Bronchial epithelial cell (primary cell): Measurements from ENCODE around the gene SPTBN4. TPM values are rescaled to one million over a fixed set of nuclear protein-coding genes. Genes with fewer than 3 reads are reported as not detected.

Experiments used
- DNase-seq: peaks from one replicate; pipeline ENCODE4 v3.0.0-alpha.2; 2010; ENCODE audit warnings: low read depth
- FAIRE-seq: peaks from 2 replicates; lab custom pipeline; 2011; peaks lifted over from hg19 to GRCh38; lab: Jason Lieb, UNC
- H3K27me3 ChIP-seq: 2 replicates; pipeline ENCODE4 v1.5.1; 2011; ENCODE audit warnings: low read length; ENCODE audit not compliant: control insufficient read depth, insufficient read depth
- H3K36me3 ChIP-seq: 2 replicates; pipeline ENCODE4 v1.5.1; 2011; ENCODE audit warnings: low read length; ENCODE audit not compliant: control insufficient read depth, insufficient read depth
- H3K4me3 ChIP-seq: 2 replicates; pipeline ENCODE4 v1.5.1; 2011; ENCODE audit warnings: mild to moderate bottlenecking, low read depth, low read length, control low read depth
- total RNA-seq: library from RNA; depleted of rRNA; stranded (reverse); fragments of >200 nt; gene quantifications from 2 replicates; pipeline ENCODE4 v1.2.1, GENCODE V29; 2014
- TF ChIP-seq, protein P1 (sequence below): IDR thresholded peaks from 2 replicates; pipeline ENCODE4 v1.5.1; 2011; ENCODE audit warnings: mild to moderate bottlenecking, moderate library complexity, low read length, control low read depth, inconsistent platforms; ENCODE audit not compliant: insufficient read depth, severe bottlenecking

SPTBN4 gene
- total RNA-seq, 1 donor from 2014 or later: 0.53 TPM

DNA sequence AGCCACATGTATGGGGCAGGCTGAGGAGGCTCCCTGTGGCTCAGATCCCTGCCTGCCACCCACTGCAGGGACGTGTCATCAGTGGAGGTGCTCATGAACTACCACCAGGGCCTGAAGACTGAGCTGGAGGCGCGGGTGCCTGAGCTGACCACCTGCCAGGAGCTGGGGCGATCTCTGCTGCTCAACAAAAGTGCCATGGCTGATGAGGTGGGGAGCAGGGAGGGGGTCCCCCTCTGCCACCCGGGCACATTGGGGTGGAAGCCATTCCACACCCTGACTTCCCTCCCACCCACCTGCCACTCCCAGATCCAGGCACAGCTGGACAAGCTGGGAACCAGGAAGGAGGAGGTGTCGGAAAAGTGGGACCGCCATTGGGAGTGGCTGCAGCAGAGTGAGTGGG, 98.6 kb downstream of the SPTBN4 start:
- peaks cover 7% of the 10 kb centered on the region for H3K27me3 ChIP-seq

DNA sequence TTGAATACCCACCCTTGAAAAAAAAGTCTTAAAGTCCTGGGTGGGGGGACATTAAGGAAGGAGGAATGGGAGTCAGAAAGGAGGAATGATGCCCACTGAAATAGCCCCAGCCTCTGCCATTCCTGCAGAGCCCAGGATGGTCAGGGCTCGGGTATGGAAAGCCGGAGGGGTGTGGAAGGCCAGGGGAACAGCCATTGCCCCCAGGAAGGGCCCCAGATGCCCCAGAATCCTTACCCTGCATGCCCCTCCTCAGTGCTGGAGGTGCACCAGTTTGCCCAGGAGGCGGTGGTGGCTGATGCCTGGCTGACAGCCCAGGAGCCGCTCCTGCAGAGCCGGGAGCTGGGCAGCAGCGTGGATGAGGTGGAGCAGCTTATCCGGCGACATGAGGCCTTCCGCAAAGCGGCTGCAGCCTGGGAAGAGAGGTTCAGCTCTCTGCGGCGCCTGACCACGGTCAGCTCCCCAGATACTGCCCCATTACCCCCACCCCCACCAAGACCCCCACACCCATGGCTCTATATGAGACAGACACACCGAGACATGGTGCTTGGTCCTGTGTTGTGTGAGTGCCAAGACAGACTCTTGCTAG, 99.2 kb downstream of the SPTBN4 start:
- no peak for FAIRE-seq

More for the DNA sequence above, 98.6 kb downstream of the SPTBN4 start:
- TF ChIP-seq, protein P1, sequence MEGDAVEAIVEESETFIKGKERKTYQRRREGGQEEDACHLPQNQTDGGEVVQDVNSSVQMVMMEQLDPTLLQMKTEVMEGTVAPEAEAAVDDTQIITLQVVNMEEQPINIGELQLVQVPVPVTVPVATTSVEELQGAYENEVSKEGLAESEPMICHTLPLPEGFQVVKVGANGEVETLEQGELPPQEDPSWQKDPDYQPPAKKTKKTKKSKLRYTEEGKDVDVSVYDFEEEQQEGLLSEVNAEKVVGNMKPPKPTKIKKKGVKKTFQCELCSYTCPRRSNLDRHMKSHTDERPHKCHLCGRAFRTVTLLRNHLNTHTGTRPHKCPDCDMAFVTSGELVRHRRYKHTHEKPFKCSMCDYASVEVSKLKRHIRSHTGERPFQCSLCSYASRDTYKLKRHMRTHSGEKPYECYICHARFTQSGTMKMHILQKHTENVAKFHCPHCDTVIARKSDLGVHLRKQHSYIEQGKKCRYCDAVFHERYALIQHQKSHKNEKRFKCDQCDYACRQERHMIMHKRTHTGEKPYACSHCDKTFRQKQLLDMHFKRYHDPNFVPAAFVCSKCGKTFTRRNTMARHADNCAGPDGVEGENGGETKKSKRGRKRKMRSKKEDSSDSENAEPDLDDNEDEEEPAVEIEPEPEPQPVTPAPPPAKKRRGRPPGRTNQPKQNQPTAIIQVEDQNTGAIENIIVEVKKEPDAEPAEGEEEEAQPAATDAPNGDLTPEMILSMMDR: no peak
- Histone ChIP-seq H3K36me3 (no peaks in the 10 kb centered on the region), H3K4me3 (no peak overlapping the region)
- no peak for FAIRE-seq
- DNase-seq: no peak

DNA sequence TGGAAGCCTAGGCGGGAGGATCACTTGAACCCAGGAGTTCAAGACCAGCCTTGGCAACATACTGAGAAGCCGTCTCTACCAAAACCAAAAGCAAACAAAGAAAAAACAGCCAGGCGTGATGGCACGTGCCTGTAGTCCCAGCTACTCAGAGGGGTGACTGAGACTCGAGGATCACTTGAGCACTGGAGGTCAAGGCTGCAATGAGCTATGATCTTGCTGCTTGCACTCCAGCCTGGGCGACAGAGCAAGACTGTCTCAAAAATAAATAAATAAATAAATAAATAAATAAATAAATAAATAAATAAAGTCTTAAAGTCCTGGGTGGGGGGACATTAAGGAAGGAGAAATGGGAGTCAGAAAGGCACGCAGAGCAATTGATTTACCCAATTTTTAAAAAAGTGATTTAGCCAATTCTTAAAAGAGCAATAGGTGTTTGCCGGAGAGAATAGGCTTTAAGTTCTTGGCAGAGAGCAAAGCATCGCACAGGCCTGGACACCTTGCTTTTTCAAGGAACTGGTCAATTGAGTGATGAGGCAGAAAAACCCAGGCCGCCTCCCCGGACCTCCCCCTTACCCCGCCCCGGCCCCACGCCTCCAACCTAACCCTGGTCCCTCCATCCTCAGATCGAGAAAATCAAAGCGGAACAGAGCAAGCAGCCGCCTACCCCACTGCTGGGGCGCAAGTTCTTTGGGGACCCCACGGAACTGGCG, 100.4 kb downstream of the SPTBN4 start:
- no peaks in the 10 kb centered on the region for H3K36me3 ChIP-seq
- TF ChIP-seq, protein P1: no peak
- H3K27me3 ChIP-seq: peaks cover 7% of the 10 kb centered on the region
- no peak overlapping the region for H3K4me3 ChIP-seq
- FAIRE-seq (no peak), DNase-seq (no peak)

More for the DNA sequence above, 99.2 kb downstream of the SPTBN4 start:
- no peak overlapping the region for H3K4me3 ChIP-seq
- TF ChIP-seq, protein P1: no peak
- H3K36me3 ChIP-seq: no peaks in the 10 kb centered on the region
- H3K27me3 ChIP-seq: peaks cover 7% of the 10 kb centered on the region
- DNase-seq: no peak

DNA sequence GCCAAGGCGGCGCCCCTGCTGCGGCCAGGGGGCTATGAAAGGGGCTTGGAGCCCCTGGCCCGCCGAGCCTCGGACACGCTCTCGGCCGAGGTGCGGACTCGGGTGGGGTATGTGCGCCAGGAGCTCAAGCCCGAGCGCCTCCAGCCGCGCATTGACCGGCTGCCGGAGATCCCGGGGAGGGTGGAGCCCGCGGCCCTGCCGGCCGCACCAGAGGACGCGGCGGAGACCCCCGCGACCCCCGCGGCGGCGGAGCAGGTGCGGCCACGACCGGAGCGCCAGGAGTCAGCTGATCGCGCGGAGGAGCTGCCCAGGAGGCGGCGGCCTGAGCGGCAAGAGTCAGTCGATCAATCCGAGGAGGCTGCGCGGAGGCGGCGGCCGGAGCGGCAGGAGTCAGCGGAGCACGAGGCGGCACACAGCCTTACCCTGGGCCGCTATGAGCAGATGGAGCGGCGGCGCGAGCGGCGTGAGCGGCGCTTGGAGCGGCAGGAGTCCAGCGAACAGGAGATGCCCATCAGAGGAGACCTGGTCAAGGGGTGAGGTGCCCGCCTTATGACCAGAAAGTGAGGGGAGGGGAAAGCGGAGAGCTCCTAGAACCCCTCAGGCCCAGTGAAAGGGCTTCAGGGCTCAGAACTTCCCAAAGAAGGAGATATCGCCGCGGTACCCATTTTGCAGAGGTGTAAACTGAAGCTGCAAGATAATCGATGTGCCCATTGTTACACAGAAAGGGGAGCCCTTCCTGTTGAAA, 101.1 kb downstream of the SPTBN4 start:
- Histone ChIP-seq H3K27me3 (peaks cover 7% of the 10 kb centered on the region), H3K4me3 (peak overlapping the region; percentile 9), H3K36me3 (no peaks in the 10 kb centered on the region)
- no peak for FAIRE-seq
- TF ChIP-seq, protein P1: no peak
- DNase-seq: no peak

DNA sequence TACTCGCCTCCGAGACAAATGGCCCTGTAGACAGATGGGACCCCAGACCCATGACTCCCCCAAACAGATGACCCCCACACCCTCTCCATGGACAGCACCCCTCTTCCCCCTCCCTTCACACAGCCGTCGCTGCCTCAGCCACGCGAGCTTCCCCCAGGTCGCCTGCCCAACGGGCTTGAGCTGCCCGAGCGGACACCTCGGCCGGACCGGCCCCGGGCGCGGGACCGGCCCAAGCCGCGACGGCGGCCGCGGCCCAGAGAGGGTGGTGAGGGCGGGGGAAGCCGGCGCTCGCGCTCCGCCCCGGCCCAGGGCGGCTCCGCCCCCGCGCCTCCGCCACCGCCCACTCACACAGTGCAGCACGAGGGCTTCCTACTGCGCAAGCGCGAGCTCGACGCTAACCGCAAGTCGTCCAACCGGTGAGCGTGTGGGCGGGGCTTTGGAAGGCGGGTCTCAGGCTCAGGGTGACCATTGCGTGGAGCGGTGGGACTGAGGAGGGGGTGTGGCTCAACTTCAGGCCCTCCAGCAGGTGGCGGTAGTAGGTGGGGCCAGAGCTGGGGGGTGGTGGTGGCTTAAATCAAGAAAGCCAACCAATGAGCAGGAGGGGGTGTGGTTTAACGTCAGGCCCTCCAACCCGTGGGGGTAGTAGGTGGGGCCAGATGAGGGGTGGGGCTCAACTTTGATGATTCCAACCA, 103.7 kb downstream of the SPTBN4 start:
- Histone ChIP-seq H3K36me3 (no peaks in the 10 kb centered on the region), H3K27me3 (peaks cover 7% of the 10 kb centered on the region), H3K4me3 (peak overlapping the region; percentile 47)
- DNase-seq: peak; percentile 98
- TF ChIP-seq, protein P1: no peak
- no peak for FAIRE-seq
